ENCODE results near the gene ATP5F1B.

DNA sequence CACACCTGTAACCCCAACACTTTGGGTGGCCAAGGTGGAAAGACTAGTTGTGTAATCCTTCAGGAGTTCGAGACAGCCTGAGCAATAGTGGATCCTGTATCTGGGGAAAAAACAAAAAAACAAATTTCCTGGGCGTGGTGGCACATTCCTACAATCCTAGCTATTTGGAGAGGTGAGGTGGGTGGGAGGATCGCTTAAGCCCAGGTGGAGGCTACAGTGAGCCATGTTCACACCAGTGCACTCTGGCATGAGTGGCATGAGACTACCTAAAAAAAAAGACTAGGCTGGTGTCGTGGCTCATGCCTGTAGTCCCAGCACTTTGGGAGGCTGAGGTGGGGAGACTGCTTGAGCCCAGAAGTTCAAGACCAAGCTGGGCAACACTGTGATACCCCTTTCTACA is 25.1 kb upstream of the ATP5F1B start:
- TF ChIP-seq POLR2A (IDR thresholded peaks at IDR 0.05; ENCODE audit: low read length) (no peak), GATA1 (IDR thresholded peaks at IDR 0.05; ENCODE audit: low read depth, low read length) (no peak)
